GM21360 (cell line): ENCODE measurements around the gene RNF212.

Experiments
- ATAC-seq: cut with Tn5 transposase; IDR thresholded peaks from one replicate; pipeline ENCODE4 v1.9.1; 2021; ENCODE audit warnings: mild to moderate bottlenecking, moderate library complexity; ENCODE audit not compliant: unreplicated experiment

The RNF212 gene

DNA sequence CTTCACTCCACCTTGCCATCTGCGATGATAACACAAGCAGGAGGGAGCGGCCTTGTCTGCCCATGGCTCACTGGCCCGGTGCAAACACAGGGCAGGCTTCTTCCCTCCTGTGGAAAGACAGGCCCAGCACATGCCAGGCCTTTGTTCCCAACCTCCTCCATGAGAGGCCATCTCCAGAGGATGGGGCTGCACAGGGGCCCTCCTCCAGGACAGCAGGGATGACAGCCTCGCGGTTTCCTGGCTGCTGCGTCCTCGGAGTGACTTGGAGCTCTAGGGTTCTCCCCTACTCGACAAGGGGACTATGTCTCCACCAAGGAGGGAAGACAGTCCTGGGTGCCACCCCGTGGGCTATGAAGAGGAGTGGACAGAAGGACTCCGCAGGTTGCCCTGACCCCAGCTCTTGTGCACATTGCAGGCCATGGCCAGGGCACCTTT, 21.8 kb downstream of the RNF212 start:
- ATAC-seq, result no peak

DNA sequence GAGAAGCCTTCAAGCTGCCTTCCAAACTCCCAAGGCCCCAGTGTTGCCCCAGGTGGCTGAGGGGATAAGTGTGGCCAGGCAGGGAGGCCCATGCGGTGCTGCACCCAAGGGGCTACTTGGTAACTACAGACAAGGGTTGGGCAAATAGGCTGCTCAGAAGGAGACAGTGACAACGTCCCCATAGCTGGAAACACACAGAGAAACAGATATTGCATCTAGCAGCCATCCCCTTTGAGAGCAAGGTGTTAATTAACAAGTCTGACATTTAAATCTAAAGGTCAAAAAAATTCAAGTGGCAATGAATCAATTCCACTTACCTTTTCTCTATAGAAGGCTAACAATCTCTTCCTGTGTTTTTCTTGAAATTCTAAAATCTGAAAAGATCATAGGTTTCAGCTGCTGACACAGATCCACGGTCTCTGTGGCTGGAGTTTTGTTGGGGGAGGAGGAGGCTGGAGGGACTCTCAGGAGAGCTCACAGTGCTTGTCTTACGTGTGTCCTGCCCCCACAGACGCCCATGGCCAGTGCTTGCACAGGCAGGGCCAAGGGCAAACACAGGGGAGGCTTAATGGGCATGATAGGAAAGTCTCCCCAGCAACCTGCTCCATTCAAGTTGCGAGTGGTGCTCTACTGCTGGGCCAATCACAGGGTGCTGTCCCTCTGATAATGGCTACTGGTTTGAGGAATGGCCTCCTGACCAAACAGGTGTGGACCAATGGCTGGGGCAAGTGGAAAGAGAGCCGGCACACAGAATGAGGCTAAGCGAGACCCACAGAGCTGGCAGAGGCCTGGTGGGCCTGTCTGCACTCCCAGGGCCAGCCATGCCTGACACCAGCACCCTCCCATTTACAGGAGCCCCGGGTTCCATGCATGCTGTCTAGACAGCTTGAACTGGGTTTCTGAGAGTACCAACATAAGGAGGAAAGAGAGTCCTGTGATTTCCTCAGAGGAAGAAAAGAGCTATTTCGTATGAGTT, 22.6 kb downstream of the RNF212 start:
- ATAC-seq, result no peak

DNA sequence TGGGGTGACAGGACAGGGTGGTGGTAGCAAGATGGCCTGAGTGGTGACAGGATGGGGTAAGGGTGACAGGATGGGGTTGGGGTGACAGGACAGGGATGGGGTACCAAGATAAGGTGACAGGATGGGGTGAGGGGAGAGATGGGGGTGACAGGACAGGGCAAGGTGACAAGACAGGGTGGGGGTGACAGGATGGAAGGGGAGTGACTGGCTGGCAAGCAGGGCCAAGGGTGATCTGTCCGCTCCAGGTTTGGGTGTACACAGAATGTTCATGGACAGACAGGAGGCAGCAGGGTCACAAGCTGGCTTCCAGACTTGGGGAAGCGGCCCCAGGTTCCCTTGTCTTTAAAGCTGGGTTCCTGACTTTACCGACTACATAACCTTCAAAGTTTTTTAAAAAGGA, 23.3 kb downstream of the RNF212 start:
- no peak for ATAC-seq

- no peak for ATAC-seq
Observed at GRCh38 chr4:1087371-1087770, 26.0 kb downstream of the RNF212 start.

DNA sequence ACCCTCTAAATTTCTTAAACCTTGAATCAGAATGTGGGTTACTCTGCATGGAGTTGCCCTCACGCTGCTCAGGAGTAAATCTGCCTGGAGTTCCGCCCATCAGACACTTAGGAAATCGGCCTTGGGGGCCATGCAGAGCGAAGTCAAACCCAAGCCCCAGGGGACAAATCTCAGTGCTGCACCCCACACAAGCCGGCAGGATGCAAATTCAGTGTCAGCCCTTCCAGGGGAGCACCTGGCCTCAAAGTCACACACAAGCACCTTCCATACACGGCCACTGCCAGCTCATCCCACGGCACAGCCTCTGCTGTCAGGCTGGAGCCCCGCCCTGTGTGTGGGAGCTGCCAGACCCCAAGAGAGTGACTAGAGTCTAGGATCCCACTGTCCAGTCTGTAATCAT, 27.4 kb downstream of the RNF212 start:
- ATAC-seq, result no peak

DNA sequence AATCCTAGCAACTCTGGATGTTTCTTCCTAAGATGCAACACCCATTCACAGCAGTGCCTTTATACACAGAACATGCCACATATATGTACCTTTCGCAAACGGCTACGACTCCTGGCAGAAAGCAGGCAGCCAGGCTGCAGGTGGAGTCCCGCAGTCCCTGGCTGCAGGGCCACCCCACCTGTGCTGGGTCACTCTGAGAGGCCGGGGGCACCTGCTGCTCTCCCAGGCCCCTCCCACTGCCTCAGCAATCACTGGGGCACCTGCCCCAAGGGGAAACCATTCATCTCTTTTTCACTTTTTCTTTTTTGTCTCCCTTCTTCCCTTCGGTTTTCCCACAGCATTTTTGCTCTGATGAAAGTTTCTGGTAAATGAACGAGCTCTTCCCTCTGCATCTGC, 28.0 kb downstream of the RNF212 start:
- no peak for ATAC-seq

DNA sequence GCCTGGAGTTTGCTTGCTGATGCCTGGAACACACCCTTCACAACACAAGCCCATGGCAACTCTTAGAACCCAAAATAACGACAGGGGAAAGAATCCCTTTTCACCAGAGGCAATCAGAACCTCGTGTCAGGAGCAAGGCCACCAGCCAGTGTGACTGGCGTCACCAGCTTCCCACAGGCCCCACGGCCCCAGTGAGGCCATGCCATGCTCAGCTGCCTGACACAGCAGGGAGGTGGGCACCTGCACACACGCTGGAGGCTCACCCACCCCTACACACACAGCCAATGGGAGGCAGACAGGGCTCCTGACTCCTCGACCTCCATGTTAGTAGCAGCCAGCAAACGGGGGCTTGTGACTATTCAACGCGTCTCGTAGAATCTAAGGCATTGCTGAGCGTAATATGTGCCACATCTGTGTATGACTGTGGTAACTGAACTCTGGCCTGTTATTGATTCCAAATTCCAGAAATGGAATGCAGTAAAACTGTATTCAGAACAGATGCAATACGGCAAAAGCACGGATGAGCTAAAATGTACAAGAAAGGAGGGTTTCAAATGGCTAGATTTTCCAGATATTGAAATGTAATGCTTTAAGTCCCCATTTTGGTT, 28.5 kb downstream of the RNF212 start:
- ATAC-seq, result no peak

DNA sequence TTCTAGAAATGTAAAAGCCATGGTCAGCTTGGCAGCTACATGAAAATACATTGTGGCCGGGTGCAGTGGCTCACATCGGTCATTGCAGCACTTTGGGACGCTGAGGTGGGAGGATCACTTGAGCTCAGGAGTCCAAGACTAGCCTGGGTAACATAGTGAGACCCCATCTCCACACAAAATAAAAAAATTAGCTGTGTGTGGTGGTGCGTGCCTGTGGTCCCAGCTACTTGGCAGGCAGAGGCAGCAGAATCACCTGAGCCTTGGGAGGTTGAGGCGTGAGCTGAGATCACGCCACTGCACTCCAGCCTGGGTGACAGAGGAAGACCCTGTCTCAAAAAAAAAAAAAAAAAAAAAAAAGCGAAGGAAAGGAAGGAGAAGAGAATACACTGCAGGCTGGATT, 29.0 kb downstream of the RNF212 start:
- ATAC-seq, result no peak

DNA sequence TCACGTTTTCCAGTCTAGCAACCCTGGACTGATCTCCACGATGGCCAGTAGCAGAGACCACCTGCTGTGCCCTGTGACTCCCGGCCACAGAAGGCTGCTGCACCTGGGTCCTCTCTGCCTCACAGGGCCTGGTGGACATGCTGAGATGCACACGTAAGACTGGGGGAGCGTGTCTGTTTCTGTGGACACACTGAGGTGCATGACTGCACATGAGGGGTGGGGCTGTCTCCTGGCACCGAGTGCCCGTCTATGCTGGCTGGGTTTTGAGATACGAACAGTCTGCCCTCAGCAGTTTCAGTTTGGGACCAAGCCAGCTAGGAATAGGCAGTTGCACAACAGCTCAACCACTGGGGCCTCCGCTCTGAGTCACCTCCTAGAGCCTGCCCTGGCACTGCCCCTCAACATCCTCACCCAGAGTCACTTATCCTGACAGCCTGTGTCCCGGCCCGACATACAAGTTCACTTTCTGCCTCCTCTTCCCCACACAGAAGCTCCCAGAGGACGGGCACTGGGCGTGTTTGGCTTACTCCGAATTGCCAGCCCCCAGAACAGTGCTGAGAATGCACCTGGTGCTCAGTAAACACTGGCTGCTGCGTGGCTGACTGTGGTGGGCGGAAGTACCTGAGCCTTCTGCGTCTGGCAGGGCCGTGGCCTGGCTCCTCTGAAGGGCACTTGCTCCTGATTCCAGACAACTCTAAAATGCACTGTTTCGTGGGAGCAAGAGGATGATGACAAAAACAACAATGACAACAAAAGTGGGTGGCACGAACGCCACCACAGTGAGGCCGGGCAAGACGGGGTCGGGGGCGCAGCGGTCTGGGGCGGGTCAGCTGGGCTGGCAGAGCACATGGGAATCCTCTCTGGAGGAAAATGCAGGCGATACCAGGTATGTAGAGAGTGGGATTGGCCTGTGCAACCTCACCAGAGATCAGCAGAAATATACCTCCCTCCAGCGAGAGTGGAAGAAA, 30.9 kb downstream of the RNF212 start:
- ATAC-seq, result no peak

DNA sequence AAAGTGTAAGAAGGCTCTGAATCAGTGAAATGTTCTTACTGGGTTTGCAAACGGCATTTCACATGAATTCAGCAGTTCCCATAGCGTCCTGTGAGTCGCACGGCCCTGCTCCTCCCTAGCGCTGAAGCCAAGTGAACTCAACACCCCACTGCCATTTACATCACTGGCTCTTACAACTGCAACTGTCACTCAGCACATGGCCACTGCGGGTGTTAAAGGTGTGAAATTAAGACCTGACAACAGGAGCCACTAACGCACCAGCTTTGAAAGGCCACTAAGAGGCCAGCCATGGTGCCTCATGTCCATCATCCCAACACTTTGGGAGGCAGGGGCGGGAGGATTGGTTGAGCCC, 31.7 kb downstream of the RNF212 start:
- ATAC-seq, result no peak

DNA sequence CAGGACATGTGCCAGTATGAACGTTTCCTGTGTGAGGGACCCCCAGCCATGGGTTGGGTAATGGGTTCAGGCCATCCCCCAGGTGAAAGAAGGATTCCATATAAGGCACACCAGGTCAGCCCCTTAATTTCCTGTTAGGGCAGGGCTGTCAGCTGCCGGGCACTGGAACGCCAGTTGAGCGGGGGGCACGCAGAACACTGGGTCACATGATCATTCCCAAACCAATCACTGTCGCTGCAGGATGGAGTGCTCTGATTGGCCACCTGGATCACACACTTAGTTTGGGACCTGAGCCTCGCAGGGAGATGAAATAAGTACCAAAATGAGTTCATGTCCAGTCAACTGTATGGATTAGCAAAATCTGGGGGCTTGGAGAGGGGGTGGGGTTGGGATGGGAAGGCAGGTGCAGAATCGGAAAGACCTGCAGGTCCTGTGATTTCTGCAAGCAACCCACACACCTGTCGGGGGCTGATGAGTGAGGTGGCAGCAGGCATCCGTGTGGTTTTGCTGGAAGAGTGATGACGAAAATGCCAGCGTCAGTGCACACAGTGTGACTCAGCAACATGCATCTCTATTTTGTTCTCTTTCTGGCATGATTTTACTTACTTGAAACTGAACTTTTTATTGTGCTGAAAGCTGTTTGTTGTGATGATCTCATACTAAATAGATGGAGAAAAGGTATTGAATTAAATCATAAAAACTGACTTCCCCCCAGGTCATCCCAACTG, 32.2 kb downstream of the RNF212 start:
- ATAC-seq, result no peak

GRCh38 chr4:1080432-1080831, 32.9 kb downstream of the RNF212 start:
- ATAC-seq, result no peak

GRCh38 chr4:1079711-1080265, 33.6 kb downstream of the RNF212 start:
- no peak for ATAC-seq

- no peak for ATAC-seq
Observed at GRCh38 chr4:1078490-1078889, 34.9 kb downstream of the RNF212 start.

DNA sequence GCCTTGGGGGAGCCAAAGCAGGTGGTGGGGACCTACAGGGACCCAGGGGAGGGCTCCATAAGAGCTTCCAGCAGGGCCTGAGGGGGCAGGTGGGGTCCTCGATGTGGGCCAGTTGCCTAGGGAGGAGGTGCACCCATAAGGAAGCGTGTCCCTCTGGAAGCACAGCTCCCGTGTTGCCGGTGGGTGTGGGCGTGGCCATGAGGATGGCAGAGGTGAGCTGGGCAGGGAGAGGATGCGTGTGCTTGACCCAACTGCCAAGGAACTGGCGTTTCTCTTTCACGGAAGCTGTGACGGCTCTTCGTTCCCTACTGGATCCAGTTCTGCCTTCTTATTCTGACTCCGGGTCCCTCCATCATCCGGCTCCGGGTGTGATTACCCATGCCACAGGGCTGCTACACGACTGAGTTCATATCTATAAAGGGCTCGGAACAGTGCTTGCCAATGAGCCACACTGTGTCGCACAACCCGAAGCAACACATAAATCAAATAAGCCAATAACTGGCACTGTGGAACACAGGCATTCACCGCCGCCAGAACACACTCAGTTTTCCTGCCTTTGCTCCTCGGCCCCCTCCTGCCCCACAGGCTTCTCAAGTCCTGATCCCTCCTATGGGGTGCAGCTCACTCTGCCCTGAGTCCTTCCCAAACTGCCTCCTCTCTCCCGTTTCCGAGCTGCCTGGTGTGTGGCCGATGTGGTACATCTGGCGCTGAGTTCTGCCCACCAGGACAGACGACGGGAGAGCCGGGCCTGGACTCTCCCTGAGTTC, 35.5 kb downstream of the RNF212 start:
- no peak for ATAC-seq

DNA sequence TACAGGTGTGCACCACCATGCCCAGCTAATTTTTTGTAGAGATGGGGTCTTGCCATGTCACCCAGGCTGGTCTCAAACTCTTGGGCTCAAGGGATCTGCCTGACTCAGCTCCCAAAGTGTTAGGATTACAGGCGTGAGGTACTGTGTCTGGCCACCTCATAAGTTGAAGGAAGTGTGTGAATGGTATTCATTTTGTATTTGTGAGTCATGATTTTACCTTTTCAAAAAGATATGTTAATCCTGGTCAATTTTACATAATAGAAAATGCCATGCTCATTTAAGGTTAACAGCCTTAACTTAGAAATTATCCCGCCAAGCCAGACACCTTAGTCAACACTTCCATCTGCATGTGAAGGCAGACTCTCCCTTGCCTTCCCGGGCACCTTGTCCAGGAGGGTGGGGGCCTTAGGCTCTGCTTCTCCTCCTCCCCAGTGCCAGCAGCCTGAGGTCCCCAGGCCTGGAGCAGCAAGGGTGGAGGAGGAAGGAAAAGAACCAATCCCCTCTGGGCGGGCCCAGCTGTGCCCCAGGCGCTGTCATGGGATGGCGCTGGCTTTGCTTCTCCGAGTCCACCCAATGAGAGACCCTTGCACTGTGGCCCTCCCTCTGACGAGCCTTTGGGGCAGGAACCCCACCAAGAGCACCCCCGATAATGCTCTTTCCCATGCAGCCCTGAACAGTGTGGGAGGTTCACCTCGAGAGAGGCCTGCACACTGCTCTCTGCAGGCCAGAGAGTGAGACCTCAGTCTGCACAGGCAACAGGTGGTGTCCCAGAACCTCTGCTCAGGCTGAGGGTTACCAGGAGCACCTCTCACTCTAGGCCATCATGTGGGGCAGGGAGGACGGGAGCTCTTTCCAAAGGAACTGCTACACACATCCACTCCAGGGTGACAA, 37.3 kb downstream of the RNF212 start:
- no peak for ATAC-seq

DNA sequence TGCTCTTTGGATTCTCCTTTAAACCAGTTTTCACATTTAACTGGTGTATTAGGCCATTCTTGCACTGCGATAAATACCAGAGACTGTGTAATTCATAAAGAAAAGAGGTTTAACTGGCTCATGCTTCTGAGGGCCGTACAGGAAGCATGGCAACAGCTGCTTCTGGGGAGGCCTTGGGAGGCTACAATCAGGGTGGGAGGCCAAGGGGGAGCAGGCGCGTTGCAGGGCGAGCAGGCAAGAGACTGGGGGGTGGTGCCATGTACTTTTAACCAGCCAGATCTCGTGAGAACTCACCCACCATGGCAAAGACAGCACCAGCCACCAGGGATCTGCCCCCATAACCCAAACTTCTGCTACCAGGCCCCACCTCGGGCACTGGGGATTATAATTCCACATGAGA, 38.1 kb downstream of the RNF212 start:
- no peak for ATAC-seq

DNA sequence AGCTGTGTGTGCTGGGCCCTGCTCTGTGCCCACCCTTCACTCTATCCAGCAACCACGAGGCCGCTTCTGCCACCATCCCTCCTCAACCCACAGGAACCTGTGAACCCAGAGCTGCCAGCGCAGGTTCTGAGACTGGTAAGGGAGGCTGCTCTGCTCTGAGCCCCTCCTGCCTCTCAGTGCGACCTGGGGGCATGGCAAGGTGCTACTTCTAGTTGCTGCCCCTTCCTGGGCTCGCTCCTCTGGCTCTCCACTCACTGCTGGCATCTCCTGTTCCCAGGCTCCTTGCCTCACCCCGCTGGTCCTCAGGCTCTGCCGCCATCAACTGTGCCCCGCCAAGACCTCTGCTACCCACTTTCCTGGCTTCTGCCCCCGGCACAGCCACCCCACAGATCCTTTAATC, 39.3 kb downstream of the RNF212 start:
- no peak for ATAC-seq
